HepG2 (cell line): ENCODE results near the gene PFKFB4. TPM values are rescaled to one million over a fixed set of nuclear protein-coding genes. Genes with fewer than 3 reads are reported as not detected.

ENCODE experiments used
- BORCS8-MEF2B ChIP-seq: sonication (generic); formaldehyde crosslinking; IDR thresholded peaks from 2 replicates; pipeline ENCODE4 v1.8.0; 2022; ENCODE audit warnings: mild to moderate bottlenecking, missing genetic modification reagents
- CEBPG ChIP-seq: IDR thresholded peaks from 2 replicates; pipeline ENCODE4 v1.6.1; 2016
- ERF ChIP-seq: IDR thresholded peaks from 2 replicates; pipeline ENCODE4 v1.6.1; 2018; ENCODE audit warnings: missing biosample characterization, missing genetic modification reagents
- ETV6 ChIP-seq: sonication (generic); formaldehyde crosslinking; conservative IDR thresholded peaks from 2 replicates; pipeline ENCODE4 v1.4.0; 2020; ENCODE audit warnings: missing genetic modification reagents
- FOXP1 ChIP-seq, 2 experiments: fragments of 450-650 bp in 1 of 2; IDR thresholded peaks; 2 replicates each; pipeline ENCODE4 v1.6.1; 2017 to 2018; ENCODE audit warnings: antibody characterized with exemption in 1 of 2
- MYC ChIP-seq: sonication (generic); formaldehyde crosslinking; IDR thresholded peaks from 2 replicates; pipeline ENCODE4 v1.9.0; 2021; ENCODE audit warnings: missing genetic modification reagents, borderline replicate concordance
- NCOA2 ChIP-seq: sonication (generic); formaldehyde crosslinking; IDR thresholded peaks from 2 replicates; pipeline ENCODE4 v1.8.0; 2022; ENCODE audit warnings: inconsistent platforms
- NFKB2 ChIP-seq: sonication (generic); formaldehyde crosslinking; IDR thresholded peaks from 2 replicates; pipeline ENCODE4 v1.4.0; 2020; ENCODE audit warnings: missing genetic modification reagents, borderline replicate concordance
- PITX1 ChIP-seq: sonication (generic); formaldehyde crosslinking; IDR thresholded peaks from 2 replicates; pipeline ENCODE4 v1.5.1; 2020; ENCODE audit warnings: mild to moderate bottlenecking, missing genetic modification reagents
- RBFOX2 ChIP-seq: fragments of 200-400 bp; formaldehyde crosslinking; IDR thresholded peaks from 2 replicates; pipeline ENCODE4 v1.6.1; 2017; ENCODE audit warnings: low read depth, mild to moderate bottlenecking, low read length
- REPIN1 ChIP-seq: sonication (generic); formaldehyde crosslinking; IDR thresholded peaks from 2 replicates; pipeline ENCODE4 v1.8.0; 2022; ENCODE audit warnings: missing genetic modification reagents, low read depth, mild to moderate bottlenecking, borderline replicate concordance
- SALL2 ChIP-seq: sonication (generic); formaldehyde crosslinking; IDR thresholded peaks from 2 replicates; pipeline ENCODE4 v1.8.1; 2023; ENCODE audit warnings: mild to moderate bottlenecking, missing genetic modification reagents, inconsistent platforms
- SAP130 ChIP-seq: IDR thresholded peaks from 2 replicates; pipeline ENCODE4 v1.6.1; 2016; ENCODE audit warnings: low read depth
- TEAD3 ChIP-seq: optimal IDR thresholded peaks from 2 replicates; pipeline ENCODE3; 2016; ENCODE audit warnings: borderline replicate concordance
- ZFP41 ChIP-seq: sonication (generic); formaldehyde crosslinking; IDR thresholded peaks from 2 replicates; pipeline ENCODE4 v1.4.0; 2020; ENCODE audit warnings: mild to moderate bottlenecking, missing genetic modification reagents, borderline replicate concordance
- ZNF383 ChIP-seq: sonication (generic); formaldehyde crosslinking; IDR thresholded peaks from 2 replicates; pipeline ENCODE4 v1.4.0; 2020; ENCODE audit warnings: missing genetic modification reagents, mild to moderate bottlenecking, borderline replicate concordance
- ZNF564 ChIP-seq: sonication (generic); formaldehyde crosslinking; IDR thresholded peaks from 2 replicates; pipeline ENCODE4 v1.8.1; 2023; ENCODE audit warnings: mild to moderate bottlenecking, missing genetic modification reagents
- ZNF605 ChIP-seq: sonication (generic); formaldehyde crosslinking; IDR thresholded peaks from 2 replicates; pipeline ENCODE4 v1.8.0; 2022; ENCODE audit warnings: mild to moderate bottlenecking, missing genetic modification reagents
- ZNF709 ChIP-seq: sonication (generic); formaldehyde crosslinking; IDR thresholded peaks from 2 replicates; pipeline ENCODE4 v1.5.0; 2020; ENCODE audit warnings: mild to moderate bottlenecking, missing genetic modification reagents
- ZNF788 ChIP-seq: sonication (generic); formaldehyde crosslinking; IDR thresholded peaks from 2 replicates; pipeline ENCODE4 v1.5.0; 2020; ENCODE audit warnings: mild to moderate bottlenecking, missing genetic modification reagents, borderline replicate concordance
- polyA plus RNA-seq, 8 experiments: library from polyadenylated mRNA; depleted of rRNA in 3 of 8; stranded (reverse) in 7 of 8; unstranded in 1 of 8; fragments of >200 nt; fragmentation: Illumina TruSeq in 4 of 8; extraction: Trizol in 4 of 8; gene quantifications; 2 replicates each; pipeline versions ENCODE4 v1.2.1 to v1.2.3, GENCODE V29; 2011 to 2016; ENCODE audit warnings: low read depth in 4 of 8, missing spikeins in 1 of 8, mixed read lengths in 1 of 8; ENCODE audit not compliant: insufficient read depth in 1 of 8
- total RNA-seq, 5 experiments: library from RNA; depleted of rRNA; stranded (reverse); fragments of >200 nt; fragmentation: Illumina TruSeq; extraction: Trizol; gene quantifications; 2 replicates each; pipeline ENCODE4 v1.2.3, GENCODE V29; 2016; ENCODE audit warnings: low read depth in 1 of 5
- TF ChIP-seq, protein P1 (sequence below): sonication (generic); formaldehyde crosslinking; IDR thresholded peaks from 2 replicates; pipeline ENCODE4 v1.8.1; 2023; ENCODE audit warnings: mild to moderate bottlenecking, missing genetic modification reagents, borderline replicate concordance
- TF ChIP-seq, protein P2 (sequence below): sonication (generic); formaldehyde crosslinking; IDR thresholded peaks from 2 replicates; pipeline ENCODE4 v1.8.1; 2023; ENCODE audit warnings: missing genetic modification reagents, mild to moderate bottlenecking, borderline replicate concordance
- TF ChIP-seq, protein P3 (sequence below): sonication (generic); formaldehyde crosslinking; IDR thresholded peaks from 2 replicates; pipeline ENCODE4 v1.4.0; 2020; ENCODE audit warnings: low read depth, missing genetic modification reagents
- TF ChIP-seq, protein P4 (sequence below), 2 experiments: sonication (generic) in 1 of 2; formaldehyde crosslinking in 1 of 2; IDR thresholded peaks; 2 replicates each; pipeline versions ENCODE4 v1.4.0 to v1.6.1; 2018 to 2020; ENCODE audit warnings: missing genetic modification reagents in 2 of 2, borderline replicate concordance in 1 of 2, low read depth in 1 of 2, mild to moderate bottlenecking in 1 of 2, missing biosample characterization in 1 of 2

PFKFB4 gene
- total and polyA plus RNA-seq, 2 of the 13 experiments (the other 11 are each of a cell fraction or from before 2014, with no cell fraction given) = 7.1 to 103 TPM

DNA sequence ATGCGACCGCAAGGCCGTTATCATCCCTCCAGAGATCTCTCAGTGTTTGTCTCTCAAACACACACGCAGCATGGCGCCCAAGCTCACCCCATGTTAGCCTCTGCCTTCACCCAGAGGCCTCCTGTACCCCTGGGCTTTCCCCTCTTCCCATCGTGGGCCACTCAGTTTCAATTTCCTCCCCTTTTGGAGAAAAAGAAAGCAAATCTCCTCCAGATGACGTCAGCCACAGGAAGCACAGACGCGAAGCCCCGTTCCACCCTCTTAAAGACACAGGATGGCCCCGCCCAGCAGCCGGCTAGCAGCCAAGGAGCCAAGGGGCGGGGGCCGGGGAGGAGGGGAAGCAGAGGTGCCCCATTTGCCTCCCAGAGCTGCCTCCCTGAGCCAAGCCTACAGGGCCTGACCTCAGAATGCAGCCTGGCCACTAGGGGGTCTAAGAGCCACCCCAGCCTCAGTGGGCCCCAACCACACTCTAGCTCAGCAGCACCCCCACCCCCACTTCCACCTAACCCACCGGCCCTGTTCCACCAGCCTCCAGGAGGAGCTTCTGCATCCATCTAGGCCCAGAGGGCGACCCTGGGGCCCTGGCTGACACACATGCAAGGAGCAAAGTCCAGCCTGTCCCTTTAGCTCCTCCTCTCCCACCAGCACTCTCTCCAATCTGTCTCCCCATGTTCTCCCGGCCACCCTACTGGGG lies 83.5 kb downstream of the PFKFB4 start (continued):
- TF ChIP-seq NCOA2 (CRISPR knock-in tag) (peak; percentile 44), SALL2 (CRISPR knock-in tag) (no peak), TEAD3 (CRISPR knock-in tag) (peak; percentile 41), ZFP41 (CRISPR knock-in tag) (0 out of 2 replicates have a peak, but pooled peaks have one; percentile 27), SAP130 (CRISPR knock-in tag) (peak; percentile 74), FOXP1 (IDR thresholded peaks at IDR 0.05) (no peak), FOXP1 (CRISPR knock-in tag; IDR thresholded peaks at IDR 0.05) (0 out of 2 replicates have a peak, but pooled peaks have one; percentile 3), PITX1 (CRISPR knock-in tag) (peak; percentile 40; the same call in 1 of the 2 replicates), RBFOX2 (peak; percentile 70), BORCS8-MEF2B (CRISPR knock-in tag) (peak; percentile 28; the same call in 1 of the 2 replicates), CEBPG (CRISPR knock-in tag) (peak; percentile 40; the same call in 1 of the 2 replicates), ZNF709 (CRISPR knock-in tag) (peak; percentile 63; the same call in 1 of the 2 replicates), NFKB2 (CRISPR knock-in tag) (peak; percentile 47; the same call in 1 of the 2 replicates), ETV6 (CRISPR knock-in tag) (peak; percentile 51; the same call in 1 of the 2 replicates), REPIN1 (CRISPR knock-in tag) (peak; percentile 69), MYC (CRISPR knock-in tag) (peak; percentile 76), ZNF383 (CRISPR knock-in tag) (no peak), ZNF564 (CRISPR knock-in tag) (peak; percentile 65; the same call in 1 of the 2 replicates), ZNF605 (CRISPR knock-in tag) (peak; percentile 60; the same call in 1 of the 2 replicates), ZNF788 (peak; percentile 70; the same call in 1 of the 2 replicates), ERF (CRISPR knock-in tag) (peak; percentile 76)
- TF ChIP-seq, protein P1, sequence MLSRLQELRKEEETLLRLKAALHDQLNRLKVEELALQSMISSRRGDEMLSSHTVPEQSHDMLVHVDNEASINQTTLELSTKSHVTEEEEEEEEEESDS (CRISPR knock-in tag) = 0 out of 2 replicates have a peak, but pooled peaks have one; percentile 44
- TF ChIP-seq, protein P2, sequence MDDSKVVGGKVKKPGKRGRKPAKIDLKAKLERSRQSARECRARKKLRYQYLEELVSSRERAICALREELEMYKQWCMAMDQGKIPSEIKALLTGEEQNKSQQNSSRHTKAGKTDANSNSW (CRISPR knock-in tag) = no peak
- TF ChIP-seq, protein P3, sequence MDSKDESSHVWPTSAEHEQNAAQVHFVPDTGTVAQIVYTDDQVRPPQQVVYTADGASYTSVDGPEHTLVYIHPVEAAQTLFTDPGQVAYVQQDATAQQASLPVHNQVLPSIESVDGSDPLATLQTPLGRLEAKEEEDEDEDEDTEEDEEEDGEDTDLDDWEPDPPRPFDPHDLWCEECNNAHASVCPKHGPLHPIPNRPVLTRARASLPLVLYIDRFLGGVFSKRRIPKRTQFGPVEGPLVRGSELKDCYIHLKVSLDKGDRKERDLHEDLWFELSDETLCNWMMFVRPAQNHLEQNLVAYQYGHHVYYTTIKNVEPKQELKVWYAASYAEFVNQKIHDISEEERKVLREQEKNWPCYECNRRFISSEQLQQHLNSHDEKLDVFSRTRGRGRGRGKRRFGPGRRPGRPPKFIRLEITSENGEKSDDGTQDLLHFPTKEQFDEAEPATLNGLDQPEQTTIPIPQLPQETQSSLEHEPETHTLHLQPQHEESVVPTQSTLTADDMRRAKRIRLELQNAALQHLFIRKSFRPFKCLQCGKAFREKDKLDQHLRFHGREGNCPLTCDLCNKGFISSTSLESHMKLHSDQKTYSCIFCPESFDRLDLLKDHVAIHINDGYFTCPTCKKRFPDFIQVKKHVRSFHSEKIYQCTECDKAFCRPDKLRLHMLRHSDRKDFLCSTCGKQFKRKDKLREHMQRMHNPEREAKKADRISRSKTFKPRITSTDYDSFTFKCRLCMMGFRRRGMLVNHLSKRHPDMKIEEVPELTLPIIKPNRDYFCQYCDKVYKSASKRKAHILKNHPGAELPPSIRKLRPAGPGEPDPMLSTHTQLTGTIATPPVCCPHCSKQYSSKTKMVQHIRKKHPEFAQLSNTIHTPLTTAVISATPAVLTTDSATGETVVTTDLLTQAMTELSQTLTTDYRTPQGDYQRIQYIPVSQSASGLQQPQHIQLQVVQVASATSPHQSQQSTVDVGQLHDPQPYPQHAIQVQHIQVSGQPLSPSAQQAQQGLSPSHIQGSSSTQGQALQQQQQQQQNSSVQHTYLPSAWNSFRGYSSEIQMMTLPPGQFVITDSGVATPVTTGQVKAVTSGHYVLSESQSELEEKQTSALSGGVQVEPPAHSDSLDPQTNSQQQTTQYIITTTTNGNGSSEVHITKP (CRISPR knock-in tag) = peak; percentile 82; the same call in 1 of the 2 replicates
- TF ChIP-seq, protein P4, sequence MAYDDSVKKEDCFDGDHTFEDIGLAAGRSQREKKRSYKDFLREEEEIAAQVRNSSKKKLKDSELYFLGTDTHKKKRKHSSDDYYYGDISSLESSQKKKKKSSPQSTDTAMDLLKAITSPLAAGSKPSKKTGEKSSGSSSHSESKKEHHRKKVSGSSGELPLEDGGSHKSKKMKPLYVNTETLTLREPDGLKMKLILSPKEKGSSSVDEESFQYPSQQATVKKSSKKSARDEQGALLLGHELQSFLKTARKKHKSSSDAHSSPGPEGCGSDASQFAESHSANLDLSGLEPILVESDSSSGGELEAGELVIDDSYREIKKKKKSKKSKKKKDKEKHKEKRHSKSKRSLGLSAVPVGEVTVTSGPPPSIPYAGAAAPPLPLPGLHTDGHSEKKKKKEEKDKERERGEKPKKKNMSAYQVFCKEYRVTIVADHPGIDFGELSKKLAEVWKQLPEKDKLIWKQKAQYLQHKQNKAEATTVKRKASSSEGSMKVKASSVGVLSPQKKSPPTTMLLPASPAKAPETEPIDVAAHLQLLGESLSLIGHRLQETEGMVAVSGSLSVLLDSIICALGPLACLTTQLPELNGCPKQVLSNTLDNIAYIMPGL (CRISPR knock-in tag; IDR thresholded peaks at IDR 0.05; ENCODE audit: borderline replicate concordance in 1 of 2, low read depth in 1 of 2) = peak; percentile 74 to 76; a peak in 3 of 4 replicates
